ENCODE data around the gene LRRC45.

Gene LRRC45

GRCh38 chr17:82030470-82031302 lies 7.6 kb downstream of the LRRC45 start:
- TF ChIP-seq CTCF (IDR thresholded peaks at IDR 0.05), result peak; percentile 94 to 96
- peaks cover 0 to 53% of the 10 kb centered on the region in 2 donors for H3K27me3 ChIP-seq
- no peaks in the 10 kb centered on the region for H3K9me3 ChIP-seq
- peaks cover 0 to 12% (median 9%) of the 10 kb centered on the region in 3 donors for H3K36me3 ChIP-seq
- DNase-seq, result peak; percentile 68 to 89
- H3K4me1 ChIP-seq, result peaks cover 0 to 28% (median 21%) of the 10 kb centered on the region in 4 donors
- intact Hi-C loops (cut with DNase I; ENCODE audit: low total_unique reads), result loop anchor here (2.0 kb wide), 1 partner anchor 122 kb away; no protein-coding TSS in a partner anchor
- peak overlapping the region; percentile 43 to 53 for H3K4me3 ChIP-seq
- peak overlapping the region in 1 of 2 donors; percentile 4 for H3K27ac ChIP-seq

- Histone ChIP-seq H3K27me3 (peaks cover 0 to 53% of the 10 kb centered on the region in 2 donors), H3K4me1 (peaks cover 0 to 35% (median 27%) of the 10 kb centered on the region in 4 donors), H3K36me3 (peaks cover 0 to 17% (median 13%) of the 10 kb centered on the region in 3 donors), H3K9me3 (no peaks in the 10 kb centered on the region), H3K4me3 (peak within 1 kb of the TSS; percentile 43 to 53), H3K27ac (peak within 1 kb of the TSS in 1 of 2 donors; percentile 4)
- no peak for DNase-seq
- intact Hi-C loops (cut with DNase I; ENCODE audit: low total_unique reads), result loop anchor here (2.0 kb wide), 1 partner anchor 121 kb away; no protein-coding TSS in a partner anchor
- TF ChIP-seq CTCF (IDR thresholded peaks at IDR 0.05), result no peak
These were observed 8.3 kb downstream of the LRRC45 start, which contains the start of gene RAC3 for GRCh38 chr17:82031303-82031884. Gene RAC3, plus strand, starts transcription at chr17:82031678. Its CDS starts 84 bp downstream, at chr17:82031762.

- peaks cover 0 to 17% (median 13%) of the 10 kb centered on the region in 3 donors for H3K36me3 ChIP-seq
- H3K27me3 ChIP-seq, result peaks cover 0 to 52% of the 10 kb centered on the region in 2 donors
- peak overlapping the region; percentile 16 to 33 for H3K4me3 ChIP-seq
- TF ChIP-seq CTCF (IDR thresholded peaks at IDR 0.05), result no peak
- DNase-seq, result no peak
- no peak overlapping the region for H3K27ac ChIP-seq
- intact Hi-C loops (cut with DNase I; ENCODE audit: low total_unique reads), result loop anchor here (2.0 kb wide), 1 partner anchor 121 kb away; no protein-coding TSS in a partner anchor
- H3K4me1 ChIP-seq, result peaks cover 0 to 42% (median 33%) of the 10 kb centered on the region in 4 donors
- H3K9me3 ChIP-seq, result no peaks in the 10 kb centered on the region
These were observed 9.0 kb downstream of the LRRC45 start for GRCh38 chr17:82031885-82032627.

GRCh38 chr17:82033359-82034085 lies 10.4 kb downstream of the LRRC45 start:
- DNase-seq, result no peak
- Histone ChIP-seq H3K27me3 (peaks cover 0 to 41% of the 10 kb centered on the region in 2 donors), H3K9me3 (no peaks in the 10 kb centered on the region), H3K36me3 (peaks cover 0 to 15% (median 13%) of the 10 kb centered on the region in 3 donors), H3K27ac (no peak overlapping the region), H3K4me3 (no peak overlapping the region), H3K4me1 (peaks cover 0 to 47% (median 36%) of the 10 kb centered on the region in 4 donors)
- intact Hi-C loops (cut with DNase I; ENCODE audit: low total_unique reads), result no loop called here
- TF ChIP-seq CTCF (IDR thresholded peaks at IDR 0.05), result no peak
